B cell (primary cell): ENCODE results near the gene SDC1. TPM values are rescaled to one million over a fixed set of nuclear protein-coding genes. Genes with fewer than 3 reads are reported as not detected.

Experiments used
- ATAC-seq: fragments of 200-7000 bp; cut with Tn5 transposase; one replicate; pipeline ENCODE4 v1.10.0; 2021; ENCODE audit warnings: low read depth, mild to moderate bottlenecking, moderate number of reproducible peaks, moderate library complexity
- CTCF ChIA-PET: fragments of 350-600 bp; sonication (Branson Sonifier 250); formaldehyde crosslinking; loops from one replicate; lab custom pipeline; 2021; ENCODE audit warnings: antibody characterized with exemption, inconsistent platforms; lab: Charles Lee
- POLR2A ChIA-PET: fragments of 350-600 bp; sonication (Branson Sonifier 250); formaldehyde crosslinking; loops from one replicate; lab custom pipeline; 2021; ENCODE audit warnings: antibody characterized with exemption; lab: Charles Lee
- DNase-seq: peaks from one replicate; pipeline ENCODE4 v3.0.0; 2013
- H2AFZ ChIP-seq: 2 replicates; pipeline ENCODE4 v1.6.1; 2012; ENCODE audit warnings: mild to moderate bottlenecking, low read depth, low read length; ENCODE audit not compliant: insufficient read depth, poor library complexity, severe bottlenecking
- H3K27ac ChIP-seq, 2 donors: 1 replicate in 1 of 2; 2 replicates in 1 of 2; pipeline ENCODE4 v1.5.1; 2012 to 2013; ENCODE audit warnings: low read length in 2 of 2, mild to moderate bottlenecking in 2 of 2, moderate library complexity in 1 of 2
- H3K27me3 ChIP-seq, 4 experiments: fragments of 200-600 bp in 1 of 4; sonication (generic) in 1 of 4; replicated peaks in 1 of 4; 1 replicate in 2 of 4; 2 replicates in 2 of 4; pipeline versions ENCODE4 v1.6.1 to v1.7.0; 2013 to 2016; ENCODE audit warnings: low read length in 3 of 4, mild to moderate bottlenecking in 2 of 4, mixed read lengths in 1 of 4, moderate library complexity in 1 of 4; ENCODE audit not compliant: insufficient read depth in 4 of 4, control insufficient read depth in 3 of 4; ENCODE audit errors: control extremely low read depth in 1 of 4
- H3K36me3 ChIP-seq, 2 experiments: replicated peaks in 1 of 2; 1 replicate in 1 of 2; 2 replicates in 1 of 2; pipeline versions ENCODE4 v1.6.1 to v1.7.1; 2013; ENCODE audit warnings: low read length in 1 of 2; ENCODE audit not compliant: insufficient read depth in 2 of 2, control insufficient read depth in 1 of 2; ENCODE audit errors: control extremely low read depth in 1 of 2, extremely low read depth in 1 of 2
- H3K4me1 ChIP-seq, 2 donors: fragments of 200-600 bp in 1 of 2; sonication (generic) in 1 of 2; 1 replicate in 1 of 2; 2 replicates in 1 of 2; pipeline versions ENCODE4 v1.5.1 to v1.6.1; 2013 to 2017; ENCODE audit warnings: low read length in 2 of 2; ENCODE audit not compliant: control insufficient read depth in 2 of 2, insufficient read depth in 2 of 2
- H3K4me2 ChIP-seq: replicated peaks from 2 replicates; pipeline ENCODE3; 2012; ENCODE audit warnings: mild to moderate bottlenecking, low read depth, low read length; ENCODE audit not compliant: poor library complexity, severe bottlenecking
- H3K4me3 ChIP-seq, 5 experiments: fragments of 200-600 bp in 1 of 5; sonication (generic) in 1 of 5; 1 replicate in 3 of 5; 2 replicates in 2 of 5; pipeline versions ENCODE4 v1.5.1 to v1.7.0; 2011 to 2016; ENCODE audit warnings: low read length in 4 of 5, mild to moderate bottlenecking in 4 of 5, low read depth in 2 of 5, control low read depth in 1 of 5, moderate library complexity in 1 of 5; ENCODE audit not compliant: insufficient read depth in 1 of 5; ENCODE audit errors: control extremely low read depth in 1 of 5, extremely low read depth in 1 of 5
- H3K79me2 ChIP-seq: fragments of 200-600 bp; sonication (generic); one replicate; pipeline ENCODE4 v1.6.0; 2016; ENCODE audit warnings: low read length; ENCODE audit not compliant: control insufficient read depth, insufficient read depth
- H3K9ac ChIP-seq: fragments of 200-600 bp; sonication (generic); 2 replicates; pipeline ENCODE4 v1.6.1; 2017; ENCODE audit warnings: mild to moderate bottlenecking, low read length, moderate library complexity
- H3K9me3 ChIP-seq, 3 donors: one replicate each; pipeline versions ENCODE4 v1.6.1 to v1.7.1; 2013; ENCODE audit warnings: low read length in 2 of 3; ENCODE audit not compliant: control insufficient read depth in 2 of 3, insufficient read depth in 1 of 3; ENCODE audit errors: control extremely low read depth in 1 of 3
- H4K20me1 ChIP-seq: 2 replicates; pipeline ENCODE4 v1.6.0; 2012; ENCODE audit warnings: mild to moderate bottlenecking, low read length; ENCODE audit not compliant: insufficient read depth, control insufficient read depth, poor library complexity, severe bottlenecking
- H3K27ac Mint-ChIP-seq: one replicate; pipeline ENCODE4 v1.8.0; 2021; ENCODE audit warnings: mixed read lengths
- H3K27me3 Mint-ChIP-seq: one replicate; pipeline ENCODE4 v1.8.0; 2021; ENCODE audit warnings: mixed read lengths
- H3K4me1 Mint-ChIP-seq: one replicate; pipeline ENCODE4 v1.8.0; 2021; ENCODE audit warnings: mixed read lengths
- H3K4me3 Mint-ChIP-seq: one replicate; pipeline ENCODE4 v1.8.0; 2021; ENCODE audit warnings: mixed read lengths
- H3K9me3 Mint-ChIP-seq: one replicate; pipeline ENCODE4 v1.8.0; 2022; ENCODE audit warnings: mixed read lengths; ENCODE audit not compliant: insufficient read depth
- CTCF ChIP-seq: fragments of 200-600 bp; IDR thresholded peaks from one replicate; pipeline ENCODE4 v1.8.0; 2022; ENCODE audit warnings: antibody characterized with exemption, mild to moderate bottlenecking
- EZH2 ChIP-seq: IDR thresholded peaks from 2 replicates; pipeline ENCODE4 v1.6.1; 2012; ENCODE audit warnings: borderline replicate concordance, low read depth, mild to moderate bottlenecking, moderate library complexity, low read length; ENCODE audit not compliant: insufficient read depth, poor library complexity, severe bottlenecking
- WGBS: methylation state at CpG from one replicate; pipeline ENCODE4 v1.1.5; 2013; ENCODE audit warnings: missing lambda C conversion rate; ENCODE audit not compliant: insufficient coverage; 5-methylcytosine and 5-hydroxymethylcytosine counted together
- intact Hi-C: fragments of 100-400 bp; cut with micrococcal nuclease; formaldehyde crosslinking; loops from one replicate; pipeline ENCODE4 v1.10.0; 2022
- polyA plus RNA-seq: library from polyadenylated mRNA; depleted of rRNA; stranded (reverse); fragments of >200 nt; gene quantifications from 2 replicates; pipeline ENCODE4 v1.2.3, GENCODE V29; 2012
- total RNA-seq, 2 donors: library from RNA; stranded (reverse); fragments of 120-200 nt in 1 of 2; gene quantifications; 1 replicate in 1 of 2; 2 replicates in 1 of 2; pipeline versions ENCODE4 v1.2.3 to v1.2.4, GENCODE V29; 2013 to 2022

The SDC1 gene
- total and polyA plus RNA-seq, 2 donors (not counting 1 experiment from before 2014, with no cell fraction given): 0.22 TPM; not detected in 1

GRCh38 chr2:20185176-20186022 is 39.5 kb downstream of the SDC1 start:
- 72% methylated on average over 18 of the region's 18 CpGs for whole genome bisulfite sequencing
- H3K9ac ChIP-seq: no peak overlapping the region
- H3K4me3 ChIP-seq: no peak overlapping the region
- H3K4me2 ChIP-seq: no peak overlapping the region
- H3K4me3 Mint-ChIP-seq: no peak overlapping the region
- TF ChIP-seq CTCF (no peak), EZH2 (no peak)
- H3K27me3 Mint-ChIP-seq: peaks cover 4% of the 10 kb centered on the region
- H3K79me2 ChIP-seq: no peaks in the 10 kb centered on the region
- no peaks in the 10 kb centered on the region for H3K27me3 ChIP-seq
- H2AFZ ChIP-seq: no peak overlapping the region
- no peaks in the 10 kb centered on the region for H3K9me3 ChIP-seq
- ATAC-seq (no peak), DNase-seq (no peak)
- intact Hi-C loops: no loop called here
- no peaks in the 10 kb centered on the region for H4K20me1 ChIP-seq
- no peak overlapping the region for H3K27ac ChIP-seq
- H3K27ac Mint-ChIP-seq: no peak overlapping the region
- H3K36me3 ChIP-seq: no peaks in the 10 kb centered on the region
- ChIA-PET POLR2A (no interaction called here), CTCF (no interaction called here)
- H3K9me3 Mint-ChIP-seq: no peaks in the 10 kb centered on the region
- no peaks in the 10 kb centered on the region for H3K4me1 Mint-ChIP-seq
- H3K4me1 ChIP-seq: no peaks in the 10 kb centered on the region
